NCI-H2107 (cell line): ENCODE measurements around the gene ZNF549.
"Not testable (repeated sequence)": the region's sequence is repeated elsewhere in the genome, so short reads cannot be mapped to it uniquely, and the experiment has no call there.

Source experiments
- DNase-seq: peaks from one replicate; lab custom pipeline; 2025; lab: John Stamatoyannopoulos, UW

The ZNF549 gene

DNA sequence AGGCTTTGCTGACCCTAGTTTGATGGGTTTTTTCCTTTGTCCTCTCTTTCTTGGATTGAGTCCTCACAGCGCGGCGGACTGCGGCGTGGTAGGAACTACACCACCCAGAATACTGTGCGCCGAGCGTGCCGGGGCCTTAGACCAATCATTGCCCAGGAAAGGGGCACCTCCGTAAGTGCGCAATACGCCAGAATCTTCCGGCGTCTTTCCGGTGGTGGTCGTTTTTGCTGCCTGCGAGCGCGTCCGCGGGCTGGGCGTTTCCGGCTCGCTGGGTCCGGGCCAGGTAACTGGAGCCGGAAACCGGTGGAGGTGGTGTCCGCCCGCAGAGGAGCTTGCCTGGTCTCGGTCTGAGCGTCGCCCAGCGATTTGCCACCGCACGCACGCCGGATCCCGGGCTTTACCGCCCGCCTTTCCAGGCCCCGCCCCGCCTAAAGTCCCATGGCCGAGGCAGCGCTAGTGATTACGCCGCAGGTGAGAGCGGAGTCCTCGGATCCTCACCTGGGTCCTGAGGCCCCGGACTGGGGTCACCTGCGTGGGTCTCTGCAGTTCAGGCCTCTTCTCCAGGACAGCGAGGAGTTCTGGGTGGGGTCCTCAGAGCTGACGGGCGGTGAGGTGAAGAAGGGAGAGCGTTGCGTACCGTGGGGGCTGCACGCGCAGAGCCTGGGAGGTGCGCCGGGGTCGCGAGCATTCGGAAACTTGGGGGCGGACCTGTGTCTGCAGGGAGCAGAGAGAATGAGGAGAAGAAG lies at the start of gene ZNF549:
ZNF549 (plus strand) TSS at position 221 of the 746 bp plus-strand sequence; CDS start at position 439, 218 bp downstream.
- peak; percentile 78 for DNase-seq

DNA sequence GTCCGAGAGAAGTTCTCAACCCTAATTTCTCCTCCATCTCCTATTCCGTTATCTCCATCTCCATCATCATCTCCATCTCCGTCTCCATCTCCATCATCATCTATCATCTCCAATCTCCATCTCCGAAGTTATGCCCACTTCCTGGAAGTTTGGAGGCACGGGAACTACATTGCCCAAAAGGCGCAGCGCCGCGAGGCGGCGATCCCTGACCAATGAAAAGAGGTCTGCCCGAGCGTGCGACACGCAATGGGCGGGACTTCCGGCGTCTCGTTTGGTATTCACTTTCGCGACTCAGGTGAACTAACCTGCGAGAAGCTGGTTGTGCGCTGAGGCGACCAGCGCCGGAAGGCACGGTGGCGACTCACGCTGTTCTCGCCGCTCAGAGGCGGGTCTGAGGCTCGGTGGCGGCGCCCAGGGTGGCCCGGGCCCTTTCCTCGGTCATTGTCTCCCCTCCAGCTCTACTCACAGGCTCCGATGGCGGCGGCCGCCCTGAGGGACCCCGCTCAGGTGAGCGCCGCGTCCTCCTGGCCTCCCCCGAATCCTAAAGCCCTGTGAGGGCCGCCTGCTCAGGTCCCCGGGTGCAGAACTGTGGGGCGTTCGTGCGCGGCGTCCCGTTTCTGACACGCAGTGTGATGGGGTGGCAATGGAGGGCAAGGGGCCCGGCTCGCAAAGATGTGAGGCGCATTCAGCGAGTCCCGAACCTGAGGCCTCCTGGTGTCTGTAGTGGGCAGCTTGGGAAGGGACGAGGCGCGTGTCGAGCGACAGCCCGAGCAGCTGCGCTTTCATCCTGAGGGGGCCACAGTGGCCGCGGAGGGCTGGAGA lies 39.5 kb upstream of the ZNF549 start, which contains the start of gene ZNF419:
ZNF419 (plus strand) TSS at position 274 of the 822 bp plus-strand sequence; CDS start at position 475, 201 bp downstream.
- DNase-seq: peak; percentile 92

DNA sequence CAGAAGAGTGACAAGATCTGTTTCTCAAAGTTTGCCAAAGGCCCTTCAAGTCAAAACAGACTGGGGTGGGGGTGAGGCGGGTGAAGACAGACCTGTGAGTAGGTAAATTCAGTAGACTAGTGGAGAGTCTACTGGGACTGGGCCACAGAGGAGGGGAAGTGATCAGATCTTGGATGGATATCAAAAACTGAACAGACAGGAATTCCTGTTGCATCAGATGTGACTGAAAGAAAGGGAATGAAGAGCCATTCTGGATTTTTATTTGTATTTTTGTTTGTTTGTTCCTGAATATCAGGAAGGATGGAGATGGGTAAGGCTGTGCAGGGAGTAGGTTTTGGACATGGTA lies 38.9 kb upstream of the ZNF549 start:
- not testable (repeated sequence) for DNase-seq

DNA sequence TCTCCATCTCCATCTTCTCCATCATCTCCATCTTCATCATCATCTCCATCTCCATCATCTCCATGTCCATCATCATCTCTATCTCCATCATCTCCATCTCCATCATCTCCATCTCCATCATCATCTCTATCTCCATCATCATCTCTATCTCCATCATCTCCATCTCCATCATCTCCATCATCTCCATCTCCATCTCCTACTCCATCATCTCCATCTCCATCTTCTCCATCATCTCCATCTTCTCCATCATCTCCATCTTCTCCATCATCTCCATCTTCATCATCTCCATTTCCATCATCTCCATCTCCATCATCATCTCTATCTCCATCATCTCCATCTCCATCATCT lies 27.9 kb upstream of the ZNF549 start:
- not testable (repeated sequence) for DNase-seq

DNA sequence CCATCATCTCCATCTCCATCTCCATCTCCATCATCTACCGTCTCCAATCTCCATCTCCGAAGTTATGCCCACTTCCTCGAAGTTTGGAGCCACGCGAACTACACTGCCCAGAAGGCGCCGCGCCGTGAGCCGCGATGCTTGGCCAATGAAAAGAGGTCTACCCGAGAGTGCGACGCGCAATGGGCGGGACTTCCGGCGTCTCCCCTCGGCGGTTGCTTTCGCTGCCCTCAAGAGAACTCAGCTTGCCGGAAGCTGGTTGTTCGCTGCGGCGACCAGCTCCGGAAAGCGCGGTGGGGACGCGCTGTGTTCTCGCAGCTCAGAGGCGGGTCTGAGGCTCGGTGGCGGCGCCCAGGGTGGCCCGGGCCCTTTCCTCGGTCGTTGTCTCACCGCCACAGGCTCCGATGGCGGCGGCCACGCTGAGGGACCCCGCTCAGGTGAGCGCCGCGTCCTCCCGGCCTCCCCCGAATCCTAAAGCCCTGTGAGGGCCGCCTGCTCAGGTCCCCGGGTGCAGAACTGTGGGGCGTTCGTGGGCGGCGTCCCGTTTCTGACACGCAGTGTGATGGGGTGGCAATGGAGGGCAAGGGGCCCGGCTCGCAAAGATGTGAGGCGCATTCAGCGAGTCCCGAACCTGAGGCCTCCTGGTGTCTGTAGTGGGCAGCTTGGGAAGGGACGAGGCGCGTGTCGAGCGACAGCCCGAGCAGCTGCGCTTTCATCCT lies 27.3 kb upstream of the ZNF549 start, which contains the start of gene ZNF773:
ZNF773 (plus strand) TSS at position 259 of the 716 bp plus-strand sequence; CDS start at position 402, 143 bp downstream.
- DNase-seq: peak; percentile 86

DNA sequence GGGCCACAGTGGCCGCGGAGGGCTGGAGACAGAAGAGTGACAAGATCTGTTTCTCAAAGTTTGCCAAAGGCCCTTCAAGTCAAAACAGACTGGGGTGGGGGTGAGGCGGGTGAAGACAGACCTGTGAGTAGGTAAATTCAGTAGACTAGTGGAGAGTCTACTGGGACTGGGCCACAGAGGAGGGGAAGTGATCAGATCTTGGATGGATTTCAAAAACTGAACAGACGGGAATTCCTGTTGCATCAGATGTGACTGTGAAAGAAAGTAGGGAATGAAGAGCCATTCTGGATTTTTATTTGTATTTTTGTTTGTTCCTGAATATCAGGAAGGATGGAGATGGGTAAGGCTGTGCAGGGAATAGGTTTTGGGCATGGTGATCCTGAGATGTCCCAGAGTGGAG lies 26.8 kb upstream of the ZNF549 start:
- DNase-seq: not testable (repeated sequence)

DNA sequence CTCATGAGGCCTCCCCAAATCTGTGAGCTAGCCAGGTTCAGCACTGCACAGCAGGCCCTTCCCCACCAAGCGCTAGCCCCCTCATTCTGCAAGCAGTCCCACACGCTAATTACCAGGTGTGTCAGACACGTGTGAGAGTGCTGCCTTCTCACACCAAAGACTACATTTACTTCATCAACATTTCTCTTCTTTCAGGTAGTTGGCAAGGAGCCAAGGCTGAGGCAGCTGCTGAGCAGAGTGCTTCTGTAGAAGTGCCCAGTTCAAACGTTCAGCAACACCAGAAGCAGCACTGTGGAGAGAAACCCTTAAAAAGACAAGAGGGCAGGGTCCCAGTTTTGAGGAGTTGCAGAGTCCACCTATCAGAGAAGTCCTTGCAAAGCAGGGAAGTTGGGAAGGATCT lies 21.0 kb upstream of the ZNF549 start:
- no peak for DNase-seq

DNA sequence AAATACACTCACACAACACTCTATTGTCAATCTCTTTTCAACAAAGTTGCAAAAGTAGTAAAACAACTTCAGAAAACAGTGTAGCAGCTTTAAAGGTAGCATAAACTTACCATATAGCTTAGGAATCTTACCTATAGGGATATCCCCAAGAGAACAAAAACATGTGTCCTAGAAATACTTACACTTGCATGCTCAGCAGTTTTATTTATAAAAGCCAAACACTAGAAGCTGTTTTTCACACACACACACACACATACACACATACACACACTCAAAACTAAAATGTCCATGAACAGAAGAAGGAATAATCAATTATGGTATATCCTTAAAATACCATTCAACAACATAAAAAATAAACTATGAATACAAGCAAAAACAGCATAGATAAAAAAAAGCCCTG lies 15.7 kb upstream of the ZNF549 start:
- DNase-seq: no peak

DNA sequence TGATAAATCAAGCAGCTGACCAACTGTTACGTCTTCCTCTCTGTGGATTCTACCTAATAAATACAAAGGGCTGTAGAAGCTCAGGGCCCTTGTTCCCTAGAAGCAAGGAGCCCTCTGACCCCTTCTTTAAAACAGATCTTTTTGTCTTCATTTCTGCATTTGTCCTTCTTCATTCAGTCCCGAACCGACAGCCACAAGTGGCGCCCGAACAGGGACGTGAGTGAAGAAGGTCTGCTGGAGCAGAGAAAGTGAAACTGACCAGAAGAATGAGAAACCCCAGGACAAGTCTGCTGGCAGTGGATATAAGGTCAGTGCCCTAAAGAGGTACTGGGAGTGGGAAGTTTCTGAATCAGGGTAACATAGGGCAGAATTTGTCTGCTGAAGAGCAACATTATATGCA lies 14.3 kb upstream of the ZNF549 start:
- no peak for DNase-seq

DNA sequence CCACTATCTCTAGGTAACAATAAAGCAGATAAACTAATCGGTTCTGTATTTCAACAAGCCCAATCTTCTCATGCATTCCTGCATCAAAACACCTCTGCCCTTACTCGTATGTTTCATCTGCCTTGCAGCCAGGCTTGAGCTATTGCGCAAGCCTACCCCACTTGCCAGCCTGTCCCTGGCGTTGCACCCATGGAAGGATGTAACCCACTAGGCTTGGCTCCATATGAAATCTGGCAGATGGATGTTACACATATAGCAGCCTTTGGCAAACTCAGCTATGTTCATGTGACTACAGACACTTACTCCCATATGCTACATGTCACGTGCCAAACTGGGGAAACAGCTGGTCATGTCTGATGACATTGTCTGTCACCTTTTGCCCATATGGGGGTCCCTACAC lies 11.9 kb upstream of the ZNF549 start:
- no peak for DNase-seq

DNA sequence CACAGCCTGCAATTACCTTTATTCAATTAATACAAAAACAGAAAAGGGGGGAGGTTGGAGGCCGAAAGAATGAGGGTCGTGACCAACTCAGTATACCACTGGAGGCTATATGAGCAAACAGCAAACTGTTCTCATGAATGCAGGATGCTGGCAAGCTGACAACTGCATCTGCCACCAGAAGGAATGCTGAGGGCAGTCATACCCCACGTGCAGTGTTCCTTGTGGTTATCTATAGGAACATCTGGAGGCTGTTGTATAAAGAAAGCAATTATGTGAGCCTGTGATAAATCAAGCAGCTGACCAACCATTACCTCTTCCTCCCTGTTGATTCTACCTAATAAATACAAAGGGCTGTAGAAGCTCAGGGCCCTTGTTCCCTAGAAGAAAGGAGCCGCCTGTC lies 9.1 kb upstream of the ZNF549 start:
- DNase-seq: not testable (repeated sequence)

DNA sequence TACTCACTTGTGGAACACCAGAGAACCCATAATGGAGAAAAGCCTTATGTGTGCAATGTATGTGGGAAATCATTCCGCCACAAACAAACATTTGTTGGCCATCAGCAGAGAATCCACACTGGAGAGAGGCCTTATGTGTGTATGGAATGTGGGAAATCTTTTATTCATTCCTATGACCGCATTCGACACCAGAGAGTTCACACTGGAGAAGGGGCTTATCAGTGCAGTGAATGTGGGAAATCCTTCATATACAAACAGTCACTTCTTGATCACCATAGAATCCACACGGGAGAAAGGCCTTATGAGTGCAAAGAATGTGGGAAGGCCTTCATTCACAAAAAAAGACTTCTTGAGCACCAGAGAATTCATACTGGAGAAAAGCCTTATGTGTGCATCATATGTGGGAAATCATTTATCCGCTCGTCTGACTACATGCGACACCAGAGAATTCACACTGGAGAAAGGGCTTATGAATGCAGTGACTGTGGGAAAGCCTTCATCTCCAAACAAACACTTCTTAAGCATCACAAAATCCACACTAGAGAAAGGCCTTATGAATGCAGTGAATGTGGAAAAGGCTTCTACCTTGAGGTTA lies 10.9 kb downstream of the ZNF549 start:
- no peak for DNase-seq

DNA sequence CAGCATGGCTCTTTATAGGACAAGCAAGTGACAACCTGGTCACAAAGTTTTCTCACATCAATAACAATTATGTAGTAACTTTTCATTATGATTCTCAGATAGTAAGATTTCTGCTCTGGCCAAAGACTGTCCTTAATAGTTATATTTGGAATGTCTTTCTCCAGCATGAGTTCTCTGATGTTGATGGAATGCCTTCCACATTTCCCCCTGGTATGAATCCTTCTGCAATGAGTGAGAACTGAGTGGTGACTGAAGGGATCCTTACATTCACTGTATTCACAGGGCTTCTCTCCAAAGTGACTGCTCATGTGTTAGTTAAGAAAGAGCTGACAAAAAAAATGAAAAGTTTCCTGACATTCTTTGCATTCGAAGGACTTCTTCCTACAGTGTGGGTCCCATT lies 19.4 kb downstream of the ZNF549 start:
- DNase-seq: no peak

DNA sequence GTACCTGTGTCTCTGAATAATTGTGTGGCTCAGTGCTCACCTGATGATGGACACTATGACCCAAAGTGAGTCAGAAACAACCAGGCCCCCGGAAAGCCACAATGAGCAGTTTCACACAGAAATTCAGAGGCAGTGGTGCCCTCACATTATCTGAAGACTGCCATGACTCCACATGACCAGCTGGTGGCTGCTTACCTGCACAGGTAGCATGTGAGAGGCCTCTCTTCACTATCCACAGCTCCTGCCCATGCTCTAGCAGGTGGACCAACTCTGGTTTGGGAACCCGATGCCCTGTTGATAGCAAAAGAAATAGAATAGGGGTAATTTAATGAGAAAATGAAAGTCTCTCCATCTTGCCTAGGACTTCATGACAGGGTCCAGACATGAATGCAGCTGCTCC lies 25.3 kb downstream of the ZNF549 start:
- no peak for DNase-seq

DNA sequence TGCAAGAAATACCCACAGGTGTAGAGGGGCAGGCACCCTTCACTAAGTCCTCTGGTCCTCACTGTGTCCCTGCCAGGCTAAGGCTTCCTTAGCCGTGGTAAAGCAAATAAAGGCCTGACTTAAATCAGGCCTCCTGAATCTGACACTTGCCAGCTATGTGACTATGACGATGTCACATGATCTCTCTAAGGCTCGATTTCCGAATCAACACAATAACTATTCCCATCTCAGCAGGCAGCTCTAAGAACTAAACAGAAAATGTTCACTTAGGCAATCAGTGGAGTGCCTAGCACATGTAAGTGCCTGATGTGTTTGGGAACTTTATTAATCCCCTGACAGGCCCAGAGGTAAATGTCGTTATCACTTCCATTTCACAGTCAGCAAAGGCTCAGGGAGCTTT lies 30.5 kb downstream of the ZNF549 start:
- no peak for DNase-seq

DNA sequence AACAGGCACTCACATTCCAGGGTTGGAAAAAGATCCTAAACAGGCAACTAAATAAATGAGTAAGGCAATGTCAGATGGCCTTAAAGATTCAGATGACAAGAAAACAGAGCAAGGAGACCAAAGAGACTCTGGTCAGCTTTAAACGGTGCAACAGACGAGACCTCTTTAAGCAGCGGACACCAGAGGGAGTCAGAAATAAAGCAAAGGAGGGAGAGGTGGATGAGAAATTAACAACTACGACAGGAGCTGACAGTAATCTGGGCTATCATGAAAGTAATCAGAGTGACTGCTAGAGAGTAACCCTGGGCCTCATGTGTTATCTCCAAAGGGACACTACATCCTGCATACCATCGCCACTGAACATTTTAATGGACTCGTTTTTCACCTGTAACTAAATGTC lies 31.4 kb downstream of the ZNF549 start:
- no peak for DNase-seq

DNA sequence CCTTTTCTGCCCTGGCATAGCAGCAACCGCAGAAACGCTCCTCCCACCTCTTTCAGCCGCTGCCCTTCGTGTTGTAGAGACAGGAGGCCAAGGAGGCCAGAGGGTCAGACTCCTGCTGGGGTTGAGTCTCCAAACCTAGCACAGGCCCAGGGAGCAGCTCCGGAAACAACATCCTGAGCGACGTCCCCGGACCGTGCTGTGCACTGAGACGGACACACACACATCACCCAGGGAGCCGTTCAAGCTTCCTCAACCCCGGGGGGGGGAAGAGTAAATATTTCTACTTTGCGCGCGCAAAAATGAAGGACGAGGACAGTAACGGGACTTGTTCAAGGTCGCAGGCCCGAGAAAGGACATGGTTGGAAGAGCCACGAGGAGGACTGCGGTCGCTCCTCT lies 31.9 kb downstream of the ZNF549 start:
- DNase-seq: no peak

DNA sequence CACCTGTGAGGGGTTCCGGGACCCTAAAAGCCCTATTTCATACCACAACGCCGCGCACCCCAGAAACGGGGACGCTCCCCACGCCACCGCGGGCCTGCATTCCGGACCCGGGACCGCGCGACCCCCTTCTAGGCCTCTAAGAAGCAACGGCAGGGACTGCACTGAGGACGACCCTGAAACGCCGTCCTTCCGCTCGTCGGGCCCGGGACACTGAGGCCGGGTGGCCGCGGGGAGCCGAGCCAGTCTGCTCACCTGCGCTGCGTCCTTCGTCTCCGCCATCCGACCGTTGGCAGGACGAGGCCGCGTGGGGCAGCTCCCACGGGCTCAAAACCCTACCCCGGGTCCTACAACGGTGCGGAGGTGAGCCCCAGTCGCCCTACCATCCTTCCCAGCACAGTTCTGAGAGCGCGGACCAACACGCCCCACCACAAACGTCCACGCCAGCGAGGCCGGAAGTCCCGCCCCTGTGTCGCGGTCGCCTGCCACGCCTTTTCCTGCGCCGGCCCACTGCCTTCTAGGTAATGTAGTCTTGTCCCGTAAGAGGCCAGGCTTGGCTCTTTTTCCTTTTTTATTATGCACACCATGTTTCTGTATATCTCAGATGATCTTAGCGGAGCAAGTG lies 32.4 kb downstream of the ZNF549 start, which contains the start of gene ZNF550:
ZNF550 (minus strand) TSS at position 460 of the 622 bp plus-strand sequence; CDS start at position 279, 181 bp downstream.
- peak; percentile 48 for DNase-seq

DNA sequence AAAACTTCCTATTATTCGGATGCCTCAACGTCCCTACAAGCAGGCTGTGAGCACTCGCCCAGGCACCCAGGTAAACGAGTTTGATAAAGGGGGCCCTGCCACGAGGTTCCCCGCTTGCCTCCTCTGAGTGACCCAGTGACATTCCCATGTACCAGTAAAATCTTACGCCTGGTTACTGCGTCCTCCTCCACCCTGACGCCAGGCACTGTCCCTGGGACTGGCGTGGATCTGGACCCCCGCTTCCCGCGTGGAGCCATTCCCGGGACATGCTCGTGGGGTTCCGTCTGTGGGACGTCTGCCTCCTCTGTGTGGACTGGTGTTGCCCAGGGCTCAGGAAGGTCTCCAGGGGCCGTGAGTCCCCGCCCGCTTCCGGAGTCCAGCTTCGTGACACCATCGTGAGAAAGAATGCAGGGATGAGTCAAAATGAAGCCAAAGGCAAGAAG lies 32.9 kb downstream of the ZNF549 start:
- DNase-seq: no peak

DNA sequence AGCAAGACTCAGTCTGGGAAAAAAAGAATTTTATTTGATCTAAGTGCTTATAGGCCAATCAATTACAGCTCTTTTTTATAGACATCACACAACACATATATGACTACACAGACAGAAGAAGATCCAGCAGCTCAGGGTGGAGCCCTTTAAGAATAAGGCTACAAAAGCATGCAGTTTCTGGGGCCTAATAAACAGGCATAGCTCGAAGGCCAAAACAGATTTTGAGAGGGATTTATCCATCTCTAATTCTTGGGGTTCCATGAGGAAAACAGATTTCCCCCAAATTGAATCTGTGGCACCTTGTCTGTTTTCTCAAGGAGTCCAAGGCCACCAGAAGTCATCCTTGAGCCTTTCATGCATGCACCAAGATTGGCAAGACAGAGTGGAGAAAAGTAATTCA lies 36.4 kb downstream of the ZNF549 start:
- DNase-seq: no peak
